HepG2 (cell line): ENCODE results near the gene XAB2.

ENCODE experiments used
- CEBPB ChIP-seq: IDR thresholded peaks from 2 replicates; pipeline ENCODE4 v1.6.1; 2011; ENCODE audit warnings: low read depth, low read length, improper control_type of control experiment, borderline replicate concordance
- CTCF ChIP-seq: sonication (generic); formaldehyde crosslinking; IDR thresholded peaks from 2 replicates; pipeline ENCODE4 v1.5.0; 2020; ENCODE audit warnings: mild to moderate bottlenecking, missing genetic modification reagents, moderate library complexity
- EZH2 ChIP-seq: conservative IDR thresholded peaks from 2 replicates; pipeline ENCODE4 v1.6.1; 2012; ENCODE audit warnings: mild to moderate bottlenecking, low read depth, low read length, moderate library complexity
- SRF ChIP-seq: IDR thresholded peaks from 2 replicates; pipeline ENCODE4 v1.6.1; 2011; ENCODE audit warnings: mild to moderate bottlenecking, low read depth, low read length, moderate library complexity
- TFAP4 ChIP-seq: sonication (generic); IDR thresholded peaks from 2 replicates; pipeline ENCODE4 v1.6.1; 2016; ENCODE audit warnings: low read depth, borderline replicate concordance
- ZC3H4 ChIP-seq: sonication (generic); formaldehyde crosslinking; IDR thresholded peaks from 2 replicates; pipeline ENCODE4 v1.4.0; 2020; ENCODE audit warnings: missing genetic modification reagents, borderline replicate concordance

GRCh38 chr19:7606289-7606688, 23.1 kb downstream of the XAB2 start:
- TF ChIP-seq CTCF (CRISPR knock-in tag) (no peak), CEBPB (no peak), TFAP4 (no peak), EZH2 (no peak), SRF (no peak), ZC3H4 (CRISPR knock-in tag) (no peak)
